EH (cell line): ENCODE measurements around the gene HSPA12A.

Experiments used
- DNase-seq: peaks from one replicate; pipeline ENCODE4 v3.0.0-alpha.2; 2015; ENCODE audit warnings: low read depth

HSPA12A gene

DNA sequence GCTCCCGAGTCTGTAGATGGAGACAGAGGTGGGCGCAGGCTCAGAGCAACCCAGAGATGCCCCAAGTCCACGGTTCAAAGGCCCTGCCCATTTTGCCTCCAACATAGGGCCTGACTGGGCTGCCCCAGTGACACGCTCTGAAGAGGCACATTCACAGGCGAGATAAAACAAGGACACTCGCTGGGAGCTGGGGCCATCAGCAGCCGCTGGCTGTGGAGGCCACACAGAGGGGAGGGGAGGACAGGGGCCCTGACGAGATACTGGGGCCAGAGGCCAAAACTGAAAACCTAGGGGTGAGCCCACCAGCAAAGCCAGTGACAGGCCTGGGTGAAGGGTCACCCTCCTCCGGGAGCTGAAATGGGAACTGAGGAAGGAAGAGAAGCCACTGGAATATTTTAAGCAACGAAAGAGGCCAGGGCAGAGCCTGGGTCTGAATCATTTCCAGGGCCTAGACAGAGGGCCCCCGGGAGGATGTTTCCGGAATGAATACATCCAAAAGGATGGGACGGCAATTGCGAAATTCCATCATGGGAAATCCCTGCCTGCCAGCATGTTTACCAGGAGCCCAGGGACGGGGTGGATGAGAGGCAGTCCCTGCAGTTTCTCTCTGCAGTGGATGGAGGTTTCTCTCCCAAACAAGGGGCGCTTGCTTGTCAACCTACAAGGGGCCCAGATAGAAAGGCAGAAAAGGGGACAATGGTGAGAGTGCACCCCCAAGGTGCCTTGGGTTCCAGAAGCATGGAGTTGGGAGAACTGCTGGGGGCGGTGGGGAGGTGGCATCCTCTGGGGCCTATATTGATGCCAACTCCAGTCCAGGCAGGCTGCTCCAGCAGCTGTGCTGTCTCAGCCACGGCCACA is 29.0 kb upstream of the HSPA12A start:
- DNase-seq, result peak; percentile 95

DNA sequence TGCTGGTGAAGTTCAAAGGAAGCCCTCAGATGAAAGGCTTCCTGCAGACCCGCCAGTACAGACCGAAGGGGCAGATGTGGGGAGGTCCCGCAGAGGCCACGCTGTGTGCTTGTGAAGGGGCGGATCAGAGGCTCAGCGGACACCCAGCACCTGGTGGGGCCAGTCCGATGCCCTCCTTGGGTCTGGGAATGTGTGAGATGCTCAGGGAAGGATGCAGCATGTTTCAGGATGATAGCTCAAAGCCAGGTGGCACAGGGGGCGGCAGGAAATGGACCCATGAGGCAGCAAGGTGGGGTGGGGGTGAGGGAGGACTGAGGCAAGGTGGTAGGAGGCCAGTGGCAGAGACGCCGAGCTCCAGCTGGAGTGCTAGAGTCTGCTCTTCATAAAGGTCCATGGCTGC is 27.9 kb upstream of the HSPA12A start:
- DNase-seq, result no peak

DNA sequence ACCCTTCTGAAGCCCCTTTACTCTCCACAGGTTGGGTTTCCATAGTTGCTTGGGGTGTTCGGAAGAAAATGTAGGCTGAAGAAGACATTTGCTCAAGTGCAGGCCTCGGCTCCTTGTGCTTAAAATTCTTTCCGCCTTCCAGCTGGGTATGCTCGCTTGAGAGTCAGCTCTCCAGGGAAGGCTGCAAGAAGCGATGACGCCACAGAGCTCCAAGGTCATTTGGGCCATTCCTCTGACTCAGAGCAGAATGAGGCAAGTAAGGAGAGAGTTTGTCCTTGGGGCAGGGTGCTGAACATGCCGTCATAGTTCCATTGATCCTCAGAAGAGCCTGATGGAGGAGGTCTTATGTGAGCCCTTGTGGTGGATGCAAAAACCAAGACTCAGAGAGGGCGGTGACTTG is 27.4 kb upstream of the HSPA12A start:
- peak; percentile 34 for DNase-seq

- DNase-seq, result no peak
Measured at GRCh38 chr10:116769368-116769767, 27.0 kb upstream of the HSPA12A start.

DNA sequence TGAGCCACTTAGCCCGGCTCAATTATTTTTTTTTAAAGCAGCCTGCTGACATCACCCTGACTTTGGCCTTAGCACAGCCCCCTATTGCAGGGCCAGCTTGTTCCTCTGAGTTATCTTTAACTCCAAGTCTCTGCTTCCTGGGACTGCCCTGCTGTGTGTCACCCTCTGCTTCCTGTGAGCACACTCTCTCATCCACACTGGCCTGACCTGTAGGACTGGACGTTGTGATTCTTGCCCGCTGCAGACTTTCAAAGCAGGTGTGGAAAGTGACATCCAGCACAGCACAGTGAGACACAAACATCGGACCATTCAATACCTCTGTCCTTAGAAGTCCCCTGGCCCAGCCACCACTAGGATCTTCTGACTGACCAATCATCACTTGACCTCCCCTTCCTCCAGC is 26.4 kb upstream of the HSPA12A start:
- DNase-seq, result peak; percentile 31

GRCh38 chr10:116766837-116767634 is 24.7 kb upstream of the HSPA12A start:
- DNase-seq, result peak; percentile 41

DNA sequence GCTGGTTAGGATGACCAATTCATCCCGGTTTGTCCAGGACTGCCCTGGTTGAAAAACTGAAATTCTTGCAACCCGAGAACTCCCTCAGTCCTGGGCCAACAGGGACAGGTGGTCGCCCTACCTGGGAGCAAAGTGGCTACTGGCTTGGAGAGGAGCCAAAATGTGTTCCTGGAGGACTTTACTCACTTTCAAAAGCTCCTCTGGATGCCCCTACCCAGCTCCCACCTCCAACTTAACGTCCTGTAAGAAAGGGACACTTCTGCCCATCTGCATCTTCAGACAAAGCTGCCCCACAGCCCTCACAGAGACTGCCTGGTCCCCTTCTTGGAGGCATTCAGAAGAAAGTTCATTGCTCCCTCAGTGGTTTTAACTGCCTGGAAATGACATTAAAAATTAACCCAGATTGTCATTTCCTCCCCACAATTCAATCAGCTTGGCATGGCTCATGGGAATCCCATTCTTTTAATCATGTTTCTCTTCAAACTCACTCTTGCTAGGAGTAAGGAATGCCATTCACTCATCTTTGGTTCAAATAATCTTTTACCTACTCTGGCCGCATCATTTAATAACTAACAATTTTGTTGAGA is 24.0 kb upstream of the HSPA12A start:
- DNase-seq, result no peak

DNA sequence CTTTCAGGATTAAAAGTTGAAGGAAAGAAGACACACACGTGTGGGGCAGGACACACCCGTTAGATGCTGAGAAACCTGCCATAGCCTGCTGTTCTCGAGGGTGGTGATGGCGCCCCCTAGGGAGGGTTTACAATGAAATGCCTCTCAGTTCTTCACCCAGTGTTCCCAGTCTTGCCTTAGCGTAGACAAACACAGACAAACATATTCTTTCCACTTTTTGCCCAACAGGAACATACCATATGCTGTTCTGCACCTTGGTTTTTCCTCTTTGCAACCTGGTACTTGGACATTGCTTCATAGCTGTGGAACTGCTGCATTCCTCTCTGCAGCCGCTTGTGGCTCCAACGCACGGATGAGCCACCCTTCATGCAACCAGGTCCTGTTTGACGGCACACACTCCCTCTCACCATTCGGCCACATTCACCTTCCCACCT is 23.3 kb upstream of the HSPA12A start:
- peak; percentile 17 for DNase-seq

GRCh38 chr10:116764979-116765378 is 22.6 kb upstream of the HSPA12A start:
- no peak for DNase-seq

GRCh38 chr10:116763440-116763839 is 21.1 kb upstream of the HSPA12A start:
- no peak for DNase-seq

GRCh38 chr10:116761883-116762282 is 19.5 kb upstream of the HSPA12A start:
- no peak for DNase-seq

DNA sequence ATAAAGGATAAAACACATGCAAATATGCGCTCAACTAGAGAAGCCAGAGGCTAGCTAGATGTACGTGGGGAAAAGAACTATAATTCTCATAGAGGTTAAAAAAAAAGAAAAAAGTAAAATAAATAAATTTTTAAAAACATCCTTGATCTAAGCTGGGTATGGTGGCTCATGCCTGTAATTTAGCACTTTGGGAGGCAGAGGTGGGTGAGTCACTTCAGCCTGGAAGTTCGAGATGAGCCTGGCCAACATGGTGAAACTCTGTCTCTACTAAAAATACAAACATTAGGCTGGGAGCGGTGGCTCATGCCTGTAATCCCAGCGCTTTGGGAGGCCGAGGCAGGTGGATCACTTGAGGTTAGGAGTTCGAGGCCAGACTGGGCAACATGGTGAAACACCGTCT is 18.6 kb upstream of the HSPA12A start:
- peak; percentile 30 for DNase-seq

GRCh38 chr10:116757246-116757645 is 14.9 kb upstream of the HSPA12A start:
- no peak for DNase-seq

DNA sequence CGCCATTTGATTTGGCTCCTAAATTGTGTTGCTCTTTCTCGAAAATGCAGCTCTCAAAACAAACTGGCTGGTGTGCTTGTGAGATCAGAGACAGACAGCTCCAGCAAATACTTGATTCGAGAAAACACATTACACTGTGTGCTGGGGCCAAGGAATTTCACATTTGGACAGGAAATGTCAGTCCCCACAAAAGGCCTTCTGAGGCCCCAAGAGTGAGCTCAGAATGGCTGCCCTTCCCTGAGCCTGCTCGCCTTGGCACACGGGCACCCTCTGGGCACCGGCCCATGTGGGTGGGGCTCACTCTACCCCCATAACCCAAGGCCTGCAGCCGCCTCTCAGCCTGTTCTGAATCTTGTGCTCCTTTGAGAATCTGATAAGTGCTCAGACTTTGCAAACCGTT is 13.9 kb upstream of the HSPA12A start:
- DNase-seq, result peak; percentile 27

DNA sequence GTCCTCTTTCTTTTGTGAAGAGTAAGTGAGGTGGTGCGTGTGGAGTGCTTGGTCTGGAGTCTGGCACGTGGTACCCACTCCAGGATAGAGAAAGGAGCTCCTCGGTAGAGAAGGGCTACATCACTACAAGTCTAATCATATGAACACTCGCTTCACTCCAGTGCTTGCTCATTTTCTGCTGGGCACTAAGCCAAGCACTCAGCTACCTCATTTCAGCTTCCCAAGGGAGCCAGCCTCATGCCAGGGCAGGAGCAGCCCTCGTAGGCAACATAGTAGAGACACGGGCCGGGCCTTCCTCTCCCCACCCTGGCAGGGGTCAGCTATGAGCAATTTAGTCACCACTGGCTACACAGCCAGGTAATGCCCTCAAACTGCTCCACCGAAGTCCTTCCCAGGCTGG is 11.4 kb upstream of the HSPA12A start:
- no peak for DNase-seq

- no peak for DNase-seq
Measured at GRCh38 chr10:116752969-116753665, 10.8 kb upstream of the HSPA12A start.

GRCh38 chr10:116752563-116752962 is 10.2 kb upstream of the HSPA12A start:
- DNase-seq, result no peak

GRCh38 chr10:116748471-116748870 is 6.1 kb upstream of the HSPA12A start:
- DNase-seq, result no peak

DNA sequence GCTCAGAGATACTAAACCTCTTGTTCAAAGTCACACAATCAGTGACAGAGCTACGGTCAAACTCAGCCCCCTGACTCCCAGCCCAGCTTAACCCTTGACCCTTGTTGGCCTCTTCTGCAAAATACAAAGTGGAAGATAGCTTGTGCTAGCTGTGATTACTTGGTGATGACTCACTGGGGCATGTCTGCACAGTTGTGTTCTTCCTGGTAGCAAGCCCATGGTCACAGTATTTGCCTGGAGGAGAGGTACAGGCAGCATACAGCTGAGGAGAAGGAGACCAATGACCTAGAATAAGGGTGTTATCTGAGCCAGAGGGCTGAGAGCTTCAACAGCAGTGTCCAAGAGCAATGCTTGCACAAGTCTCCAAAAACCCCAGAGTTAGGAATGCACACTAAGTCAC is 5.7 kb upstream of the HSPA12A start:
- DNase-seq, result peak; percentile 79

GRCh38 chr10:116747325-116747724 is 5.0 kb upstream of the HSPA12A start:
- DNase-seq, result no peak

DNA sequence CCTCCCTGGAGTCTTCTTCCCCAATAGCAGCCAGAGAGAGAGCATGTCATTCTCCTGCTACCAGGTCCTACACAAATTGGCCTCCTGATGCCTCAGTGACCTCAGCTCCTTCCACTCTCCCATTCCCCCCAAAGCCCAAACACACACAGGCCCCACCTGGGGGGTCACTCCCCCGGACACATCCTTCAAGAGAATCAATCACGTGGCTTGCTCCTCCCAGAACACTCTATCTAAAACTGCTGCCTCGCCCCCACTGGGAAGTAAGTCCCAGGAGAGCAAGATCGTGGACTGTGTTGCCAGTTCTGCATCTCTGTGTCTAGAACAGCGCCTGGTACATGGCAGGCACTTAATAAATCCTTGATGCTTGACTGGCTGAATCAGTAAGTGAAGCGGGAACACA is 2.5 kb upstream of the HSPA12A start:
- DNase-seq, result no peak

DNA sequence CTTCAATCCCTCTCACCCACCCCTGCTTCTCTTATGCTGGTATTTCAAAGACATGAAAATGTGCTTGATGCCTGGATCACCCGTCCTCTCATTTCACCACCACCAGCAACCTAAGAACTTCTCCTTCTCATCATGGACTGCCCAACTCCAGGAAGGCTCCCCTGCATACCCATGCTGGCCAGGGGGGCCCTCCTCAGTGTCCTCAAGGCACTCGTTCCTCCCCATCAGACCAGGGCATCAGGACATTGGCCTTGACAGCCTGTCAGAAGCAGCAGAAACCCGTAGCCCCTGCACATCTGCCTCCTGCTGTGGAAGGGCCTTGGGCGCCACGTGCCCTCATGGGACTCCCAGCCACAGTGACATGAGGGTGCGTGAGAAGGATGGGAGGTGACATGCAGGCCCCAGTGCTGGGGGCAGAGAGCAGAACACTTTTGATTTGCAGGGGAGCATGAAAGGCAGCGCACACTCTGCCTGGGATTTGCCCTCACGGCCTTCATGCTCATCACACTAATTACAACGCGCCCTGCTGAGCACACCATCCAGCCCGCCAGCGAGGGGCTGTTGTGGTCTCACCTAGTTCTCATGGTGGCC is 1.9 kb upstream of the HSPA12A start:
- no peak for DNase-seq
